HCT116 (cell line): ENCODE data around the gene GM2A. TPM values are rescaled to one million over a fixed set of nuclear protein-coding genes. Genes with fewer than 3 reads are reported as not detected.

Experiments
- ATAC-seq: fragments of 200-7000 bp; cut with Tn5 transposase; 2 replicates; pipeline ENCODE4 v1.9.1; 2020; ENCODE audit warnings: mild to moderate bottlenecking, moderate library complexity
- BruUV-seq: library from RNA; stranded (reverse); fragments of 400-500 nt; replicated peaks from 2 replicates; lab custom pipeline; 2021; lab: Mats Ljungman, UMichigan
- CTCF ChIA-PET: fragments of 300-600 bp; sonication (Branson Sonifier 250); formaldehyde crosslinking; loops from one replicate; lab custom pipeline; 2021; ENCODE audit warnings: antibody characterized with exemption; lab: Charles Lee
- POLR2A ChIA-PET: fragments of 300-600, 350-600 bp; sonication (Branson Sonifier 250); formaldehyde crosslinking; loops from one replicate; lab custom pipeline; 2021; ENCODE audit warnings: antibody characterized with exemption; lab: Charles Lee
- RAD21 ChIA-PET, 2 experiments: fragments of 300-600 bp; sonication (Branson Sonifier 250); formaldehyde crosslinking; loops; one replicate each; lab custom pipeline; 2023; ENCODE audit warnings: low total read pairs in 2 of 2; ENCODE audit not compliant: uncharacterized antibody in 2 of 2, unreplicated experiment in 2 of 2, low non-redundant PET in 1 of 2; lab: Charles Lee
- DNase-seq: peaks from one replicate; pipeline ENCODE4 v3.0.0-alpha.2; 2010; ENCODE audit warnings: low read depth, low spot score
- H2AFZ ChIP-seq: fragments of 200-600 bp; shearing (Covaris generic), sonication (generic); 2 replicates; pipeline ENCODE4 v1.6.1; 2017; ENCODE audit warnings: low read depth, mixed run types, mixed read lengths, antibody characterized with exemption, low read length; ENCODE audit not compliant: poor library complexity, severe bottlenecking
- H3K27ac ChIP-seq: 2 replicates; pipeline ENCODE4 v1.5.1; 2012; ENCODE audit warnings: low read depth, low read length
- H3K27me3 ChIP-seq: fragments of 200-600 bp; sonication (generic); 2 replicates; pipeline ENCODE4 v1.6.1; 2016; ENCODE audit warnings: mixed run types, low read length, mixed read lengths; ENCODE audit not compliant: insufficient read depth
- H3K36me3 ChIP-seq, 2 experiments: fragments of 200-500 bp in 1 of 2; fragments of 200-600 bp in 1 of 2; sonication (Bioruptor generic) in 1 of 2; sonication (generic) in 1 of 2; 2 replicates each; pipeline versions ENCODE4 v1.5.1 to v1.6.1; 2014 to 2016; ENCODE audit warnings: low read length in 2 of 2, inconsistent platforms in 1 of 2, mixed read lengths in 1 of 2, mixed run types in 1 of 2; ENCODE audit not compliant: insufficient read depth in 2 of 2, control insufficient read depth in 1 of 2
- H3K4me1 ChIP-seq, 2 experiments: fragments of 200-600 bp in 1 of 2; sonication (generic) in 1 of 2; 2 replicates each; pipeline versions ENCODE4 v1.5.1 to v1.6.1; 2012 to 2017; ENCODE audit warnings: low read length in 2 of 2, inconsistent platforms in 1 of 2, mild to moderate bottlenecking in 1 of 2, mixed read lengths in 1 of 2, mixed run types in 1 of 2, moderate library complexity in 1 of 2; ENCODE audit not compliant: insufficient read depth in 2 of 2, control insufficient read depth in 1 of 2
- H3K4me2 ChIP-seq: fragments of 200-600 bp; sonication (generic); 2 replicates; pipeline ENCODE4 v1.6.1; 2017; ENCODE audit warnings: mixed run types, low read length, mixed read lengths
- H3K4me3 ChIP-seq, 2 experiments: fragments of 200-600 bp in 1 of 2; sonication (generic) in 1 of 2; replicated peaks in 1 of 2; 2 replicates each; pipeline ENCODE4 v1.5.1; 2011 to 2016; ENCODE audit warnings: low read length in 2 of 2, control low read depth in 1 of 2, low read depth in 1 of 2, mild to moderate bottlenecking in 1 of 2, mixed read lengths in 1 of 2, mixed run types in 1 of 2
- H3K79me2 ChIP-seq: fragments of 200-600 bp; sonication (generic); 2 replicates; pipeline ENCODE4 v1.6.1; 2017; ENCODE audit warnings: mild to moderate bottlenecking, mixed run types, low read length, moderate library complexity, mixed read lengths; ENCODE audit not compliant: insufficient read depth
- H3K9ac ChIP-seq: fragments of 200-600 bp; sonication (generic); 2 replicates; pipeline ENCODE4 v1.6.1; 2016; ENCODE audit warnings: low read length, mixed read lengths
- H3K9me2 ChIP-seq: fragments of 200-600 bp; sonication (generic), shearing (Covaris generic); 2 replicates; pipeline ENCODE4 v1.6.1; 2017; ENCODE audit warnings: mixed run types, mild to moderate bottlenecking, moderate library complexity; ENCODE audit not compliant: insufficient read depth
- H3K9me3 ChIP-seq, 2 experiments: fragments of 200-500 bp in 1 of 2; fragments of 200-600 bp in 1 of 2; sonication (Bioruptor generic) in 1 of 2; sonication (generic) in 1 of 2; 2 replicates each; pipeline ENCODE4 v1.6.1; 2014 to 2017; ENCODE audit warnings: low read length in 2 of 2, mixed read lengths in 2 of 2, inconsistent platforms in 1 of 2, low read depth in 1 of 2, mild to moderate bottlenecking in 1 of 2, mixed run types in 1 of 2, moderate library complexity in 1 of 2; ENCODE audit not compliant: control insufficient read depth in 1 of 2, insufficient read depth in 1 of 2
- H4K20me1 ChIP-seq: fragments of 200-600 bp; sonication (generic), shearing (Covaris generic); 2 replicates; pipeline ENCODE4 v1.6.1; 2017; ENCODE audit warnings: mixed run types, mild to moderate bottlenecking, moderate library complexity; ENCODE audit not compliant: insufficient read depth
- ATF3 ChIP-seq: IDR thresholded peaks from 2 replicates; pipeline ENCODE4 v1.6.1; 2012
- CTCF ChIP-seq, 3 experiments: fragments of 200-600 bp in 1 of 3; sonication (generic) in 1 of 3; IDR thresholded peaks in 2 of 3; conservative IDR thresholded peaks in 1 of 3; 2 replicates each; pipeline ENCODE4 v1.5.1; 2012 to 2017; ENCODE audit warnings: low read depth in 2 of 3, low read length in 2 of 3, antibody characterized with exemption in 1 of 3, borderline replicate concordance in 1 of 3, control low read depth in 1 of 3, mild to moderate bottlenecking in 1 of 3, mixed read lengths in 1 of 3, mixed run types in 1 of 3, moderate library complexity in 1 of 3; ENCODE audit not compliant: insufficient read depth in 1 of 3
- ELF1 ChIP-seq: IDR thresholded peaks from 2 replicates; pipeline ENCODE4 v1.6.1; 2012; ENCODE audit warnings: low read depth, borderline replicate concordance
- FOSL1 ChIP-seq: IDR thresholded peaks from 2 replicates; pipeline ENCODE4 v1.6.1; 2012; ENCODE audit warnings: low read depth
- JUND ChIP-seq: IDR thresholded peaks from 2 replicates; pipeline ENCODE4 v1.6.1; 2012
- POLR2A ChIP-seq: IDR thresholded peaks from 2 replicates; pipeline ENCODE4 v1.7.0; 2011; ENCODE audit warnings: borderline replicate concordance; ENCODE audit not compliant: insufficient read depth, insufficient read length; ENCODE audit errors: extremely low read depth
- SIN3A ChIP-seq: IDR thresholded peaks from 2 replicates; pipeline ENCODE4 v1.6.1; 2012; ENCODE audit warnings: low read depth
- SP1 ChIP-seq: IDR thresholded peaks from 2 replicates; pipeline ENCODE4 v1.6.1; 2012; ENCODE audit warnings: low read depth
- SRF ChIP-seq: IDR thresholded peaks from 2 replicates; pipeline ENCODE4 v1.6.1; 2012; ENCODE audit warnings: low read depth
- TCF7L2 ChIP-seq: IDR thresholded peaks from 2 replicates; pipeline ENCODE4 v1.7.0; 2011; ENCODE audit warnings: borderline replicate concordance, inconsistent platforms; ENCODE audit not compliant: insufficient read depth, insufficient read length; ENCODE audit errors: extremely low read depth
- ZBTB33 ChIP-seq: IDR thresholded peaks from 2 replicates; pipeline ENCODE4 v1.6.1; 2011; ENCODE audit warnings: mild to moderate bottlenecking, low read length, moderate library complexity; ENCODE audit not compliant: insufficient replicate concordance; ENCODE audit errors: extremely low read depth
- ZFX ChIP-seq: fragments of 450-650 bp; IDR thresholded peaks from 2 replicates; pipeline ENCODE4 v1.6.1; 2017
- intact Hi-C: fragments of 100-400 bp; cut with micrococcal nuclease; formaldehyde crosslinking; loops from 2 replicates; pipeline ENCODE4 v1.10.0; 2022
- total RNA-seq: library from RNA; stranded (reverse); gene quantifications from one replicate; pipeline ENCODE4 v1.2.1, GENCODE V29; 2021; ENCODE audit not compliant: unreplicated experiment

Gene GM2A
- total RNA-seq, 1 experiment from 2014 or later: 25.0 TPM

GRCh38 chr5:151280443-151280842 lies 27.5 kb downstream of the GM2A start:
- Histone ChIP-seq H3K4me2 (no peak overlapping the region), H3K9ac (no peak overlapping the region), H3K27ac (no peak overlapping the region), H3K79me2 (no peaks in the 10 kb centered on the region), H3K4me3 (no peak overlapping the region), H2AFZ (no peak overlapping the region), H3K9me2 (no peaks in the 10 kb centered on the region), H4K20me1 (no peaks in the 10 kb centered on the region), H3K27me3 (no peaks in the 10 kb centered on the region), H3K9me3 (no peaks in the 10 kb centered on the region), H3K36me3 (no peaks in the 10 kb centered on the region), H3K4me1 (no peaks in the 10 kb centered on the region; a peak in 1 of 4 replicates)
- intact Hi-C loops: loop anchor here (1.0 to 10.0 kb wide), 2 partner anchors 220 to 464 kb away; no protein-coding TSS in a partner anchor
- ATAC-seq (no peak), DNase-seq (no peak)
- TF ChIP-seq ZBTB33: no peak
- no peak for TF ChIP-seq SP1
- TF ChIP-seq ATF3: no peak
- TF ChIP-seq JUND: no peak
- no peak for TF ChIP-seq ELF1
- TF ChIP-seq FOSL1: no peak
- no TSS peak for BruUV-seq
- ChIA-PET CTCF (interaction anchor here (1.2 kb wide), 1 partner anchor 39 kb away, joined by 3 read pairs; no protein-coding TSS in a partner anchor), RAD21 (no interaction called here), POLR2A (no interaction called here)

- Histone ChIP-seq H3K27me3 (no peaks in the 10 kb centered on the region), H3K4me1 (no peaks in the 10 kb centered on the region; a peak in 1 of 4 replicates), H2AFZ (no peak overlapping the region), H3K4me3 (no peak overlapping the region), H3K9me2 (no peaks in the 10 kb centered on the region), H3K9ac (no peak overlapping the region), H3K9me3 (no peaks in the 10 kb centered on the region), H3K79me2 (no peaks in the 10 kb centered on the region), H3K27ac (no peak overlapping the region), H3K36me3 (no peaks in the 10 kb centered on the region), H4K20me1 (no peaks in the 10 kb centered on the region), H3K4me2 (no peak overlapping the region)
- ChIA-PET RAD21 (no interaction called here), CTCF (interaction anchor here (1.2 kb wide), 1 partner anchor 38 kb away, joined by 3 read pairs; no protein-coding TSS in a partner anchor), POLR2A (no interaction called here)
- DNase-seq (no peak), ATAC-seq (no peak)
- no TSS peak for BruUV-seq
- intact Hi-C loops: loop anchor here (10.0 kb wide), 1 partner anchor 464 kb away; no protein-coding TSS in a partner anchor
- TF ChIP-seq JUND: no peak
- TF ChIP-seq POLR2A: no peak
- TF ChIP-seq SRF: no peak
- TF ChIP-seq ZBTB33: no peak
- TF ChIP-seq ELF1: no peak
- no peak for TF ChIP-seq ZFX
- no peak for TF ChIP-seq CTCF (IDR thresholded peaks at IDR 0.05 in 2 of 3, conservative IDR thresholded peaks at IDR 0.05 in 1 of 3; ENCODE audit: borderline replicate concordance in 1 of 3, insufficient read depth in 1 of 3, low read depth in 2 of 3, low read length in 2 of 3)
- TF ChIP-seq SIN3A: no peak
- TF ChIP-seq TCF7L2: no peak
Measured at GRCh38 chr5:151281001-151281639, 28.1 kb downstream of the GM2A start.
